ENCODE data around the gene CNGA3.

CNGA3 gene

DNA sequence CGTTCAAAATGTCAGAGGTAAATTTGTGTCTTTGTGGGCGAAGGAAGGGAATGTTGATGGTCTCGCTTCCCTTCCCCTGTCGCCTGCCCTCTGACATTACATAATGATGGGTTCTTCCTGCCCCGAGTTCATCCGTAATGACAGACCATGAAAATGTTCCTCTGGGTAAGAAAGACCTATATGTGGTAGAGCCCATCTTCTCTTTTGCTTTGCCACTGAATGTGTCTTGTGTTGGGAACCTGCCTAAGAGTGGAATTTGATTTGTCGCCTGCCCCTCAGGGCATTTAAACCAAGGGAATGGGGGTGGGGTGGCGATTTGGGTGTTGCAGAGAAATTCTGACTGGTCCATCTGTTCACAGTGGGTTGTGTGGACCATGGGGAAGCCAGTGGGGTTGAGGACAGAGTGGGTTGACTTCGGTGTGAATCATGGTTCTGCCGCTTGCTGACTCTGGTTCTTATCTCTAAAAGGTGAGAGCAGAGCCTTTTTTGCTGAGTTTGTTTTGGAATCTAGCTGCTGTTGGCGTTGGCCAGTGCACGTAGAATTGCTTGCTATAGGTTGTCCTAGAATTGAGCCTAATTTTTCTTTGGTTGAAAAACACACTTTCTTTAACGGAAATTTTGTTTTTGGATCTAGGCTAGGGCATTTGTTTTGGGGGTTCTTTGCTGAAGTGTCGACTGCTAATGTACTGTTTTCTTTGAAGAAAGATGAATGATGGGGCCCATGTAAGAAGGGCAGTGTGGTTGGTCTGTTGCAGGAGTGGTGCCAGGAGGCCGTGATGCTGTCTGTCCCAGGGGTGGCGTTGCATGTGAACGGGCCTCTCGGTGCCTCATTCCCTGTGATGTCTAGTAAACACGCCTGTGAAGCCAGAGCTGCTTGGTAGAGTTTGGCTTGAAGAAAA lies 99.7 kb downstream of the CNGA3 start:
- DNase-seq = peak in 1 of 2 experiments; percentile 7

DNA sequence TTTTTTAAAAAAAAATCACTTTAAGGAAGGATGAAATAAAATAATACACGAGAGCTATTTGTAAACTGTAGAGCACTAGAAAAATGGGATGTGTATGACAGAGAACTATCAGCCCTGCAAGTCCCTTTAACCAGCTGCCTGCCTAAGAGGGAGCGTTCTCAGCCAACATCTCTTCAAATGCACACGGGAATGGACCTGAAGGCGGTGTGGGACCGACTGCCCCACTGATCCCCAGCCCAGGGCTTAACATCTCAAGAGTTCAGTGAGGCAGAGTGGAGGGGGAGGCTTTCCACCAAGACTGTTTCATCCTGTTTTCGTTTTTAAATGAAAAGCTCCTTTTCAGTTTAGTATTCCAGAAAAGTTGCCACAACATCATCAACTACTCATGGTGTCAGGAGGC lies 100.6 kb downstream of the CNGA3 start:
- DNase-seq = no peak

All from AML-193 (cell line).